ENCODE measurements around the gene PDZD11. TPM values are rescaled to one million over a fixed set of nuclear protein-coding genes. Genes with fewer than 3 reads are reported as not detected.

The PDZD11 gene
- total RNA-seq, 1 experiment from 2014 or later, result 29.6 TPM

- CTCF ChIA-PET, result no interaction called here
- intact Hi-C loops (cut with micrococcal nuclease), result loop anchor here (5.0 kb wide), 1 partner anchor 161 kb away; the partner anchor contains the start of gene IGBP1
- Histone ChIP-seq H2AFZ (ENCODE audit: low read depth, low read length, poor library complexity, severe bottlenecking) (no peak overlapping the region), H3K27ac (ENCODE audit: low read depth, low read length) (no peak overlapping the region), H3K9ac (ENCODE audit: low read length) (no peak overlapping the region), H3K27me3 (ENCODE audit: insufficient read depth, low read length) (no peaks in the 10 kb centered on the region), H3K79me2 (ENCODE audit: insufficient read depth, low read length) (peaks cover 82% of the 10 kb centered on the region), H3K4me3 (replicated peaks in 1 of 2; ENCODE audit: low read depth in 1 of 2, low read length in 2 of 2) (no peak overlapping the region), H3K9me3 (ENCODE audit: control insufficient read depth in 1 of 2, insufficient read depth in 1 of 2, low read depth in 1 of 2, low read length in 2 of 2) (no peaks in the 10 kb centered on the region), H3K36me3 (ENCODE audit: control insufficient read depth in 1 of 2, insufficient read depth in 2 of 2, low read length in 2 of 2) (peaks cover 2 to 19% of the 10 kb centered on the region in 2 experiments), H3K4me2 (ENCODE audit: low read length) (no peak overlapping the region), H4K20me1 (ENCODE audit: insufficient read depth) (no peaks in the 10 kb centered on the region), H3K4me1 (ENCODE audit: control insufficient read depth in 1 of 2, insufficient read depth in 2 of 2, low read length in 2 of 2) (peaks cover 3 to 5% of the 10 kb centered on the region in 2 experiments; a peak in 1 of 4 replicates), H3K9me2 (ENCODE audit: insufficient read depth) (no peaks in the 10 kb centered on the region)
- DNase-seq (ENCODE audit: low read depth, low spot score), result no peak
- no TSS peak for BruUV-seq (replicated peaks)
- TF ChIP-seq POLR2A (IDR thresholded peaks at IDR 0.05; ENCODE audit: borderline replicate concordance, extremely low read depth, insufficient read depth, insufficient read length) (no peak), EGR1 (IDR thresholded peaks at IDR 0.05; ENCODE audit: low read depth) (no peak), RAD21 (IDR thresholded peaks at IDR 0.05; ENCODE audit: low read depth) (no peak), CTCF (IDR thresholded peaks at IDR 0.05 in 2 of 3, conservative IDR thresholded peaks at IDR 0.05 in 1 of 3; ENCODE audit: borderline replicate concordance in 1 of 3, insufficient read depth in 1 of 3, low read depth in 2 of 3, low read length in 2 of 3) (no peak), ZNF274 (IDR thresholded peaks at IDR 0.05; ENCODE audit: low read depth, low read length) (no peak), ATF3 (IDR thresholded peaks at IDR 0.05) (no peak), SIN3A (IDR thresholded peaks at IDR 0.05; ENCODE audit: low read depth) (no peak), FOSL1 (IDR thresholded peaks at IDR 0.05; ENCODE audit: low read depth) (no peak), SP1 (IDR thresholded peaks at IDR 0.05; ENCODE audit: low read depth) (no peak), REST (IDR thresholded peaks at IDR 0.05; ENCODE audit: low read depth) (no peak), CBX3 (IDR thresholded peaks at IDR 0.05; ENCODE audit: low read depth) (no peak), POLR2AphosphoS5 (IDR thresholded peaks at IDR 0.05; ENCODE audit: low read depth, low read length) (no peak), ZFX (IDR thresholded peaks at IDR 0.05) (no peak), ZBTB33 (IDR thresholded peaks at IDR 0.05; ENCODE audit: extremely low read depth, insufficient replicate concordance, low read length) (no peak), ELF1 (IDR thresholded peaks at IDR 0.05; ENCODE audit: borderline replicate concordance, low read depth) (no peak), EZH2phosphoT487 (IDR thresholded peaks at IDR 0.05; ENCODE audit: borderline replicate concordance) (no peak), TCF7L2 (IDR thresholded peaks at IDR 0.05; ENCODE audit: borderline replicate concordance, extremely low read depth, insufficient read depth, insufficient read length) (no peak), MAX (IDR thresholded peaks at IDR 0.05) (no peak), EZH2 (IDR thresholded peaks at IDR 0.05) (no peak)
- RAD21 ChIA-PET (ENCODE audit: low non-redundant PET in 1 of 2, low total read pairs in 2 of 2, uncharacterized antibody in 2 of 2, unreplicated experiment in 2 of 2), result no interaction called here
- no peak for ATAC-seq
- POLR2A ChIA-PET, result no interaction called here
Observed at GRCh38 chrX:70293621-70294020, 3.9 kb upstream of the PDZD11 start.

Measured in HCT116 (cell line).